ENCODE data around the gene S100A10.

S100A10 gene

DNA sequence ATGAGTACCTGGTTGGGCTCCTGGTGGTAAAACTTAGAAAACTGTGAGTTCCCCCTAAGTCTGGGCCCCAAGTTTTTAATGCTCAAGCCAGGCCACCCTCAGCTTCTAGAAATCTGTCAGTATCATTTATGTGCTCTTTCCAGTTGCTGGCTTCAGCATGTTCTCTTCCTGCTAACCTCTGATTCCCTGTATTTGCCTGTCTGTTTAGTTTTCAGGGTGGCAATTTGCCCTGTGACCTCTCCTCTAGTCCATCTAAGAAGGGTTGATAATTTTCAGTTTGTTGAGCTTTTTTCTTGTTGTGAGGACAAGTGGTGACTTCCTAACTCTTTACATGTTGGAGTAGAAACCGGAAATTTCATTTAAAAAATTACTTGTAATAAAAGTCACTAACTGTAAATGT lies 16.0 kb upstream of the S100A10 start:
- no peak for DNase-seq

DNA sequence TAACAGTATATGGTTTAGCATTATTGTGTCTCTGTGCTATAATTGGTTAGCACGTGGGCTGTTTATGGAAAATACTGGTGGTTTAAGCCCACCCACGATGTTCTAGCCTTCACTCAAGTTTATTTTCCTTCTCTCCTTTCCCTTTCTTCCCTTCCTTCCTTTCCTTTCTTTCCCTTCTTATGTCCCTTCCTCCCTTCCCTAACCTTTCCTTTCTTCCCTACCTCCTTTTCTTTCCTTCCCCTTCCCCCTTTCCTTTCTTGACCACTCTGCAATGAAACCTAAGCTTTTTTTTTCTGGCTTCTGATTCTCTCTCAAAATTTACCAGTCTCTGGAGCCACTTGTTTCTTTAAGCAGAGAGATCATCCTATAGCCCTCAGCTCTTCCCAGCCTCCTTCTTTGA lies 13.4 kb upstream of the S100A10 start:
- DNase-seq = no peak

DNA sequence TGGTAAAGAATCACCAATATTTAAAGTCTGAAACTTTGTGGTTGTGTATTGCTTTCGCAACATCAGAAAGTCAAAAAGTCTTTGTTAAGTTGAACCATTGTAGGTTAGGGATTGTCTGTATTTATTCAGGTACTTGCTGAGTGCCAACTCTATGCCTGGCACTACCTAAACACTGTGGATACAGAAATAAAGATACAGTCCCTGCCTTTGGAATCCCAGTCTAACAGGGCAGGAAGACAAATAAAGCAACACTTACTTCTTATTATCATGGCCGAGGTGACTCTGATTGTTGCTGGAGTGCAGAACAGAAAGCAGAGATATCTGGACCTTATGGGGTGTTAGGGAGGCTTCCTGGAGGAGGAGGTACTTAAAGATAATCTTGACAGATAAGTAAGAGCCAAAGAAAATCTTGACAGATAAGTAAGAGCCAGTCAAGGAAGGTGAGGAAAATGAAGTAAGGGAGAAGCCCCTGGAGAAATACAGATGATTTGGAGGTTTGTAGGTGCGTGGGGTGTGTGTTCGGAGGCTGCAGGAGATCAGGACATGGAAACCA lies 11.8 kb upstream of the S100A10 start:
- no peak for DNase-seq

DNA sequence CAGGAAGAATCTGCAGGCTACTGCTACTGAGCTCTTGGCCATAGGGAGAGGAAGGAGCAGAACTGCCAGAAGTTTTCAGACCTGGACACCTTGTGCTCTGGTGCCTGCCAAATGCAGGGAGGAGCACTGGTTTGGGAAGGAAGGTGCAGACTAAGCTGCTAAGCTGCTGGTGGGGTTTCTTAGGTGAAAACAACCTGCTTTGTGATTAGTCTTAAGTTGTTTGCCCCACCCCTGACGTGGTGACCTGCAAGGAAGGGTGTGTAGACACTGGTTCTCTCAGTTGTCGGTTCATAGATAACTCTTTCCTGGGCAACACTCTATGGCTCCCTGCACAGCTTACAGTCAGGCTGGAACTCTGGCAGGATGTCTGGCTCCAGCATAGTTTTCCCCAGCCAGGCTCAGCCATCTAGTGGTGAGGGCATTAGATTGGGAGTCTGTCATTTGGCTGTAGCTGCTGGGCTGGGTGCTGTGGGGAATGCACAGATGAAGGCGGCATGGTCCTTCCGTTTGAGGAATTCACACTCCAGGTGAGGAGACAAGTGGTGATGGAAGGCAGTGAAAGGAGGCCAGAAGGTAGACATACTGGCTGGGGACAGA lies 10.3 kb upstream of the S100A10 start:
- DNase-seq = no peak

DNA sequence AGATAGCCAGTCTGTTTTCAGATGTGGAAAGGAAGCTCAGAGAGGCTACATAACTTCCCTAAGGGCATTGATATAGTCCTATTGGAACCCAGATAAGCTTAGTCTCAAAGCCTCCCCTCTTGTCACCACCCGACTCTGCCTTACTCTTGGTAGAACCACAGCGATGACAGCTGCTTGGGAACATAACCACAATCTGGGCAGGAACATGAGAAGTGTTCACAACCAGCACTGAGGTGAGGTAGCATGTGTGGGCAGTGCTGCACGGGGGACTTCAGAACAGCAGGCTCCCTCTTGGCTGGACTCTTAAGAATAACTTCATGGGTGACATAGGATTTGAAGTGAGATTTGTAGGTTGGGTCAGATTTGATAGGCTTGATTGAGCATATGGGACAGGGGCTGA lies 9.3 kb upstream of the S100A10 start:
- no peak for DNase-seq

DNA sequence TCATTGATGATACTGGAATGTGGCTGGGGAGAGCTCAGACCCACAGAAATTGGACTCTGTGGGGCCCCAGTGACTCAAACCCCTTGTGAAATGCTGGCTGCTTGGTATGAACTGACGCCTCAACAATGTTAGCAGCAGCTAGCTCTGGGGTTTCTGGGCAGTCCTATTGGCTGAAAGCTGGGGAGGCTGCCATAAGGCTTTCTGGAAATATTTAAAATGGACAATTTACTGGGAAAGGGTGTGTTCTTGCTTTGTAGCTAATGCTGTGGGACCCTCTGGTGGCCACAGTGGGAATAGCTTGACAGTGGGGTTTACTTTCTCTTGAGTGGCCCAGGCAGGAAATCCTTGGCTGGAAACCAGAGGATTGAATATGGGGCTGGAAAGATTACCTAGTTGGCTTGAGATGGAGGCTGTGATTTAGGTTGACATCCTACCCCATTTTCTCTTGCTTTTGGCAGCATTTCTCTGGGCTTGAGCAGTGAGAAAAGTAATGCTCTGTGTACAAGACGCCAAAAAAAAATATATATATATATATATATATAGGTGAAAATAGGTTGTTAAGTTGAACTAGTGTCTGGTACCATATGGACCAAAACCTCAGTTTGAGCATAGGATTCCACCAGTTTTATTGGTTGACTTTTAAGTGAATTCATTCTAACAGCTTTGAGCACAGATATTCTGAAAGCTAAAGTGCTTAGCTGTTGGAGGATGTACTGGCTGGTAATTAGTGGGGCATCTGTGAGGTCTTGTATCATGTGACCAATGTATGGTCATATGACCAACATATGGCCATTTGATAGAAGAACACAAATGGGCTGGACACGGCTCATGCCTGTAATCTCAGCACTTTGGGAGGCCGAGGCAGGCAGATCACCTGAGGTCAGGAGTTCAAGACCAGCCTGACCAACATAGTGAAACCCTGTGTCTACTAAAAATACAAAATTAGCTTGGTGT lies 8.2 kb upstream of the S100A10 start:
- DNase-seq = peak; percentile 18 to 72 (median 54)

DNA sequence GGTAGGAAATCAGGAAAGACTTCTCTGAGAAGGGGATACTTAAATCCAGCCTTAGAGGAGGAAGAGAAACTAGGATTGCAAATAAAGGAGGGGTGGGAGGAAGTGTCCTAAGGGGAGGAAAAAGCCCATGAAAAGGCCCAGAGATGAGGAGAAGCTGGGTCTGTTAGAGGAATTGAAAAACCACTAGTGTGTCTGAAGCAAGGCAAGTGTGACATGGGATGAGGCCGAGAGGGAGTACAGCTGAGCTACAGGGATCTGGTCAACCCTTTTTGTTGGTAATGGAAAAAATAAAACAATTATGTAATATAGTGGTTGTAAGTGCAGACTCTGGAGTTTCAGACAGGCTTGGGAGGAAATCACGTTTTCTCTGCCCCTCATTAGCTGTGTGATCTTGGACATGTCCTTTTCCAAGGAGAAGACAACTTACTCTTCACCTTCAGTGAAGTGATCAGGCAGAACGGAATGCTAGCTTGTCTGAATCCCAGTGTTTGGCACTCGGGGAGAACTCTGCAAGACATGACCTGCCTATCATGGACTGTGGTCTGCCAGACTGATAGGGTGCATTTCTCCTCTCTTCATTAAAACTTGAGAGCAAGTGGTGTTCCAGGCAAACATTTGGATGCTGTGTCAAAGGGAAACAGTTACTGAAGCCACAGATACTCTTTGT lies 7.4 kb upstream of the S100A10 start:
- no peak for DNase-seq

DNA sequence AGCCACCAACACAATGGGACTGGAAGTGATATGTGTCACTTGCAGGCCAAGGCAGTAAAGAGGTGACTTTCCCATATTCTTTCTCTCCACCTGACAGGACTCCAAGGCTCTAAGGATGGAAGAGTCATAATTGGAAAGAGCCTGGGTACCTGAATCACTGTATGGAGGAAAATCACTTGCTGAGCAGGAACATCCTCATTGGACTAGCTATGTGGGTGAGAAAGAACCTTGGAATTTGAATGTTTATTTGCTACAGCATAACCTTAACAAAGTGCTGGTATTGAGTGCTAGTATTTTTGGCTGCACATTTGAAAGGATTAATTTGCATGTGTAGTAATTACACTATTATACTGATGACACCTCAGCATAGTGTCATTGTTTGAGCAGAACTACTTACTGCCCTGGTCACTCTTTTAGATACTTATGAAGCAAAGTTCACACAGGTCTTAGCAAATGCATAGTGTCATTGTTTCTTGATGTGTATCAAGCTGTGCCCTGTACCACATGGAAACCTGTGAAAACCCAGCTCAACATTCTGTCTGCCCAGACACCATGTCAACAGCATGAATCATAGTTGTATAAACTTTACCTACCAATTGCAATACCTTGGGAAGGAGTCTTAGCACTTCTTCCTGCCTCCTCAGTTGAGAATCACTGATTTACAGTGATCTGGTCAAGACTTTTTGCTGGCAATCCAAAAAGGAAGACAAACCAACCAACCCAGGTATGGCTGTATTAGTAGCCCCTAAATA lies 5.1 kb upstream of the S100A10 start:
- no peak for DNase-seq

DNA sequence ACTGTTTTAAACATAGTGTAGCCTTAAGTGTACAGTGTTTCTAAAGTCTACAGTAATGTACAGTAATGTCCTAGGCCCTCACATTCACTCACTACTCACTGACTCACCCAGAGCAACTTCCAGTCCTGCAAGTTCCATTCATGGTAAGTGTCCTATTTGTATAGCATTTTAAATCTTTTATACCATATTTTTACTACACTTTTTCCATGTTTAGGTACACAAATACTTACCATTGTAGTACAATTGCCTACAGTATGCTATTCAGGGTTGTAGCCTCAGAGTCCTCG lies 3.6 kb upstream of the S100A10 start:
- DNase-seq = no peak

DNA sequence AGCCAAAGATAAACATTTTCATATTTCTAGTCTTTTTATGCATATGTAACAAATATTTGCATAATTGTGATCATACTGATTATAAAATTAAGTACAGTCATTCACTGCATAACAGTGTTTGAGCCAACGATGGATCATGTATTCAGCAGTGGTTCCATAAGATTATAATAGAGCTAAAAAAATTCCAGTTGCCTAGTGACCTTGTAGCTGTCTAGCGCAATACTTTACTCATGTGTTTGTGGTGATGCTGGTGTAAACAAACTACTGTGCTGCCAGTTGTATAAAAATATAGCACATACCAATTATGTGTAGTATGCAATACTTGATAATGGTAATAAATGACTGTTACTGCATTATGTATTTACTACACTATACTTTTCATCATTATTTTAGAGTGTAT lies 2.1 kb upstream of the S100A10 start:
- no peak for DNase-seq

DNA sequence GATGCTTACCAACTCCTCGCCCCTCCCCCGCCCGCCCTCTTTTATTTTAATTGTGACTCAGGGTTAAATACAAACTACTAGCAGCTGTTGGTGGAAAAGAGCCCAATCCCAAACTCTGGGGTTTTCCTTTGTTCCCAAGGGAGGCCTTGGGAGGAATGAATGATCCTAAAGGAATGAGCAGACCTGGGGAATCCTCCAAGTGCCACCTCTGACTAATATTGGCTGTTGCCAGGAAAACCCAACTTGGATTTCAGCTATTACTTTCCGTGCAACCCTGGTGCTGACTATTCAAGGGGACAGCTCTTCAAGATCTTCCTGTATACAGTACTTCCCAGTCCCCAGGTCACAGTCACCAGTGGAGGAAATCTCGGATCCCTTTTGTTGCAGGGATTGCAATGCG lies 1.3 kb upstream of the S100A10 start:
- DNase-seq = no peak

DNA sequence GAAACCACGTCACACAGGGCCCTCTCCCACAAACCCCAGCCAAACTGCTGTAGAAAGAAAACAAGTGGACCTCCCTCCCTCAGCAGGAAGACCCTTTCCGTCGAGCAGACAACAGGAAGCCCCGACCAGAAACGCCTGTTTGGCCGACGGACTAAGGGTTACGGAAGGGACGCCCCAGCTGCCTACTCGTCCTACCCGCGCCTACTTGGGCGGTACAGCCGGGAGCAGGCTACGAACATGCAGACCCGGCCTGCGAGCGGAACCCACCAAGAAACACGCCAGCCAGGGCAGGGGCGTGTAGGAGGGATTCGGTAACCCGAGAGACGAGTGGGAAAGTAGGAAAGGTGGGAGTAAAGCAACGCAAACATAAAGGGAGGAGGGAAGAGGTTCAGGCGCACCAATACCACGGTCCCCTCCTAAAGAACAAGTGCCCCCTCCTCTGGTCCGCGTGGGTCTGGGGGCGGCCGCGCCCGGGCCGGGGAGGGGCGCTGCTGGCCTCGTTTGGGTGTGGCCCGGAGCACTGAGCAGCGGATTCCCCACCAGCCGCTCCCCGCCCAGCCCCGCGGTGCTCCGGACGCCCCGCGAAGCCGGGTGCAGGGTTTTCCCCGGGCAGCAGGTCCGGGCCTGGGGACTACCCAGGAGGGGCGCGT lies 450 bp downstream of the S100A10 start:
- DNase-seq = peak in 2 of 4 experiments; percentile 16 to 19

DNA sequence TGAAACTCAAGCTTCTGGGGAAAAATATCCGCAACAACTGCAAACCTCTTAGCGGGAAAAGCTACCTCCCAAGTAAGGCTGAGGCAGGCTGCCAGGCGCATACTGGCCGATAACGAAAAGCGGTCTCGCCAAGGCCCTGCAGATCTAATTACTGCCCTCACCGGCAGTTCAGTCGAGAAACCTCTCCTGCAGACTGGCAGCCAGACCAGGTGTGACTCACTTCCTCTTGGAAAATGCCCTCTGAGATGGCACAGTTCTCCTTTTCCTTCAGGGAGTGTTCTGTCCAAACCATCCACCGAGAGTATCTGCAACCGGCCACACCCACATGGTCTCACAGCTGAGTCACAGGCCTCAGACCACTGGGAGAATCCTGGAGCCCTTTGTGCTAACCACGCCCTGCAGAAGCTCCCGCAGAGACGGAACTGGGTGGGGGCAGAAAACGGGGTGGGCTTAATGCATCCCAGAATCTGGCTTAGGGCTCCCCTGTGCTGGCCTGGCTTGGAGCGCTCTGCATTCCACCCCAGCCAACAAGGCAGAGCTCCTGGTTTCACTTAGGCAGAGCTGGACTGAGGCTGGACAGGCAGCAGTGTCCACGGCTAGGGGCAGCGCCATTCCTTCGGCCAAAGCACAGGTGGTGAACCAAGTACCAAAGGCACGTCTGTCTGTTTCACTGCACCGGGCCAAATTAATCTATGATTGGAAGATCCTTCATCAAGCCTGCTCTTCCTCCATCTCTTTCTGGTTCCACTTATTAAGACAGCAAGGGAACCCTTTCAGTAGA lies 1.2 kb downstream of the S100A10 start:
- no peak for DNase-seq

DNA sequence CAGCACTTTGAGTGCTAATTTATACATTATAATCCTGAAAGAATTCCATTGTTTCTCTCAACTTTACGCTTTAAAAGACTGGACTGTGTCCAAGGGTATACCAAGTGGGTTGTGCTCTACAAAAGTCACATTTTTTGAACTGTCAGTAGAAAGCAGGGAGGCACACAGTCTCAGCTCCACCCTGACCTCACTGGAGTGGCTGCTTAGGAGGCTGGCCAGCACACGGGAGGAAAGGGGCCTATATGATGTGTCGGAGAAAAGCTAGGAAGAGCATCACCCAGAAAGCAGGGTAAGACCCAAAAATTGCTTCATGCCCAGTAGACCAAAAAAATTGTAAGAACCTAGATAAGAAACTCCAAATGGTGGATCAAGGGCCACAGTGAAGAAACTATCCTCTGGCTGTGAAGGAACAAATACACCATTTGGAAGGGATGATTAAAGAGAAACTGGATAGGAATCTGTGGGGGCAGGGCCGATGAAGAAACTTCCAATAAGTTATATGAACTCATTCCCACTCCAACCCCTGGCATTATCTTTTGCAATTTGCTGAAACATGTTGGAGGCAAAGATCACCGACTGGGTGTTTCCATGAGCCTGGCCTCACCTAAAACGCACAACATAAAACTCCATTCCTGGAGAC lies 1.9 kb downstream of the S100A10 start:
- DNase-seq = no peak

DNA sequence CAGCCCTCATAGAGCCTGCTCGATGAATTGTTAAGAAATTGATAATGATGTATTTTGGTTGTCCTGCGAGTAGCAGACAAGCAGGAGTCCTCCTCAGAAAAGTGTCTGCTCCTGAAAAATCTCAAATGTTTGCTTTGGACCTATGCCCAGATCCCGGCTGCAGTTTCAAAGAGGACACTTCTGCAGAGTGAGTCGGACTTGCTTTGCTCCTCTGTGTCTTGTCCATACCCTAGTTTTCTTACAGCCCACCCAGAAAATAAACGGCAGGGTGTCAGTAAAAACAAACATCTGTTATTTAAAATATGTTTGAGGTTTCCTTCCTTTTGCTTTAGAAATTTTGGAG lies 2.8 kb downstream of the S100A10 start:
- DNase-seq = no peak

DNA sequence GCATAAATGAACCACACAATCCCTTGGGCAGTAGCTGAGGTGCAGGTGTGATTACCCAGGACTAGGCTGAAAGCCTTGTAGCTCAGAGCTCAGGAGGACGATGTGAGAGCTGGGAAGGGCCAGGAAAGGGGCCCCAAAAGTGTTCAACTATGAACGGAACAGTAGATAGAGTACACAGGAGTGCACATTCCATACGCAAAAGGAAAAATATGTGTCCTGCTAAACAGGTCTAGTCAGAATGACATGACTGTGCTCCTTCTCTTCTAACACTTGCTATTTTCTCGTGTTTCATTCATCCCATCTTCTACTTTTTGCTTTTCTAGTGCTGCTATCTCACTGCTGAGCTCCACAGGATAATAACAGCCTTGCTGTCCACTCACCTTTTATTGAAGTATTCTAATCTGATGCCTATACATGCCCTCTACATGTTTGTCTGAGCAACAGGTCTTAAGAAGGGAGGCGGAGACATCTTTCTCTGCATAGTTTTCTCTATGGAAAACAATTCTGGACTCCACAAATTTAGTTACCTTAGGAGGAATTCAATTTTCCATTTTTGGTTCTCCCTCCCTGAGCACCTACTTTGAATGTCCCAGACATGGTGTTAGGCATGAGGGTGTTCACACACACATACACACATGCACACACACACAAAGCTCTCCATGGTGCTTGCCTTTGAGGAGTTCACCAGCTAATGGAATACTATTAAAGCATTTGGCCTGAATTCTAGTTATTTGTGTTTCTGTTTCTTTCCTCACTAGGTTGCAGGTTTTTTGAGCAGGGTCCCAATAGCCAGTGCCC lies 3.4 kb downstream of the S100A10 start:
- DNase-seq = no peak

DNA sequence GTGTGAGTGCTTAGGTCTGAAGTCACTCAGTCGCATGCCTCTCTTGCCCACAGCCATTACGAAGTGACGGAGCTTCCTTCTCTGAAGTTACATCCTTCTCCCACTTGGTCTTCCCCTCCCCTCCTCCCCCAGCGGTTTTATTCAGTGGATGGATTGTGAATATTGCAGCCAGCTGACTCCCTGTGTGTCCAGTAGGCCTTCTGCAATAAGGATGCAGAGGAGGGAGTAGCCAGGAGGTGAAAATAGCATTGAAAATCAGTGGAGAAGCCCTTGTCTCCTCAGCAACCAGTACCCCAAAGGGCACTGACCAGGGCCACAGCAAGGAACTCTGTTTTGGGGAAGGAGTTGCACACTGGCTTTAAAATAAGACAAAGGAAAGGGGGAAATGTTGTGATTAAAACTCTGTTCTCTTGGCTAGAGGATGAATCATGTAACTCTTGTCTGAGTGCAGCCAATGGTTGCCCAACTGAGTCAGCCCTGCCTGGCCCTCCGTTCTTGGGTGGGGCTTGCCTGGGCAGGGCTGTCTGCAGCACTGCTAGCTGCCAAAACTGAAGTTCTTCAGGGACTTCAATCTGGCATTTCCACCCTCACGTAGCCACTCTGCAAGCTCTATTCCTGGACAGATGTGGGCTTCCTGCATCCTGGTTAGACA lies 4.3 kb downstream of the S100A10 start:
- DNase-seq = no peak

DNA sequence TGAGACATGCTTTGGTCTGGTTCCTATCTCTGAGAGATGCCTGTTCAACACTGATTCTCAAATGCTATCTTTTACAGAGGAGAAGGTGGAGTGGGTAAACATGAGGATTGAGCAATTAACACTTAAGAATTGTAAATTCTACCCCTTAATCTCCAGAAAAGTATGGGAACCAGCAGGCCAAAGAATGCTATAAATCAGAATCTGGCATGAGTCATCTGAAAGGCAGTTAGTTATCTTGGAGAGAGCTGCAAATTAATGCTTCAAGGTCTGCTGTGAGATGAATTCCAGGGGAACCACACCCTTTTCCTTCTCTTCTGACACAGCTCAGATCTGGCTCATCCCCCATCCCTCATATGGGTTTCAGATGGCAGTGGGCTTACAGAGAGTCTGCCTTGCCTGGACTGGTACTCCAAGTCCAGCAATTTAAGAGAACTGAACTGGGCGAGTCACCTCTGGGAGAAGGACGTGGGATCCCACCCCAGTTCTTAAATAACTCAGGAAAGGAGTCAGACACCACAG lies 5.2 kb downstream of the S100A10 start:
- no peak for DNase-seq

DNA sequence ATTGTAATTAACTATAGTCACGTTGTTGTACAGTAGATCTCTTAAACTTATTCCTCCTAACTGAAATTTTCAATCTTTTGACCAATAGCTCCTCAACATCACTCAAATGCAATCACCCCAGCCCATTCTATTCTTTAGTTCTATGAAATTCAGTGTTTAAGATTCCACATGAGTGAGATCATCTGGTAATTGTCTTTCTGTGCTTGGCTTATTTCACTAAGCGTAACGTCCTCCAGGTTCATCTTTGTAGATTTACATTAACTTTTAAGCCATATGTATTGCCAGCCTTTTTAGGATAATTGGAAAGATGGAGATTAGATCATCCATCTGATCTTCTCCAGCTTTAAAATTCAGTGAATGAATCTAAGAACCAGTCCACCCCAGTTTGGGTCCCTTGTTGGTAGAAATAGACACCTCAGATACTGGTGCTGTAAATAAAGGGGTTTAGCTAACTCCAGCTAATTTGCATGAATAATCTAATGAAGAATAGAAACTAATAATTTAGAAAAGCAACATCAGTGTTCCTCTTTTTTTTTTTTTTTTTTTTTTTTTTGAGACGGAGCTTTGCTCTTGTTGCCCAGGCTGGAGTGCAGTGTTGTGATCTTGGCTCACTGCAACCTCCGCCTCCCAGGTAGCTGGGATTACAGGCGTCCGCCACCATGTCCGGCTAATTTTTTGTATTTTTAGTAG lies 7.0 kb downstream of the S100A10 start:
- no peak for DNase-seq
